HTERT RPE-1 (cell line): ENCODE results near the gene DPH5.

Experiments used
- in situ Hi-C: fragments of 300-500 bp; cut with MboI; formaldehyde crosslinking; loops from 4 replicates; pipeline ENCODE4 v1.14.3; 2020; ENCODE audit warnings: low sequenced_read_pairs

DPH5 gene

GRCh38 chr1:100943533-100943932 is 82.1 kb downstream of the DPH5 start:
- in situ Hi-C loops: no loop called here

GRCh38 chr1:100942304-100943046 is 83.1 kb downstream of the DPH5 start:
- in situ Hi-C loops: no loop called here

DNA sequence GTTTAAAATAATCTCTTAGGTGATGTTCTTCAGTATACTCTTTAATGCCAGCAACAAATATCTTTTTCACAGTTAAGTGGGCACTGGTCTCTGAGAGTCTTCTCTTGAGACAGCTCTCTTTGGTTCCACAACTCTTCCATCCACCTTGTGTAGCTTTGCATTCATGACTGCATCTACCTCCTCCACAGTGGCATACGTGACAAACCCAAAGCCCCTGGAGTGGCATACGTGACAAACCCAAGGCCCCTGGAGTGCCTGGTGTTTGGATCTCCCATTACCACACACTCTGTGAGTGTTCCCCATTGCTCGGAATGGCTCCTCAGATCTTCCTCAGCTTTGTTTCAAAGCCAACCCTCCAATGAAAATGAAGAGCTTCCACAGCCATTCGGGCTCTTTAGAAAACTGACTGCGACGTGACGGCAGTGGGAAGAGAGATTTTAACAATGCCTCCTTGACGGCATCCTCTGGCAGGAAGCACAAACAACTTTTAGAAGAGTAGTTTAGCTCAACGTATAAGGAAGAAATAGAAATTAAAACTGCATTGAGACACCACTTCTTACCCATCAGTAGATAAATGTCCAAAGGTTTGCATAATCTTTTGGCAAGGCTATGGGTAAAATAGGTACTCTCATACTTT is 83.9 kb downstream of the DPH5 start:
- in situ Hi-C loops: no loop called here

DNA sequence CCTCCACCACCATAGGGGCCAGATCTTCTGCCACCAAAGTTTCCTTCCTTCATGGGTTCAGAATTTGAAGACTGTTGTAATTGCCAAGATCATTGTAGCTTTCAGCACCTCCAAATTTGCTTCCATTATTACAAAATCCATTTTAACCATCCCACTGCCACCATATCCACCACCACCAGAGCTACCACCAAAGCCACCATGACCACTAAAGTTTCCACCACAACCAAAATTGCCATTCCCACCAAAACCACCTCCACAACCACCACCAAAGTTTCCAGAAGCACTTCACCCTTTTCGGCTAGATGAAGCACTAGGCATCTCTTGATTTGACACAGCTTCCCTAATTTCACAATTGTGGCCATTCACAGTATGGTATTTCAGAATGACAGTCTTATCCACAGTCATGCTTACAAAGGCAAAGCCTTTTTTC is 84.5 kb downstream of the DPH5 start:
- in situ Hi-C loops: no loop called here
